Keratinocyte (primary cell): ENCODE data around the gene IGFALS. TPM values are rescaled to one million over a fixed set of nuclear protein-coding genes. Genes with fewer than 3 reads are reported as not detected.

Experiments used
- DNase-seq: peaks from one replicate; pipeline ENCODE4 v3.0.0-alpha.2; 2011; ENCODE audit warnings: low read depth, missing footprints, low spot score
- FAIRE-seq: peaks from 2 replicates; lab custom pipeline; 2011; peaks lifted over from hg19 to GRCh38; lab: Jason Lieb, UNC
- H2AFZ ChIP-seq: 2 replicates; pipeline ENCODE4 v1.6.0; 2012; ENCODE audit warnings: low read length, control low read depth, inconsistent platforms; ENCODE audit not compliant: control insufficient read depth
- H3K27ac ChIP-seq: 2 replicates; pipeline ENCODE4 v1.5.1; 2011; ENCODE audit warnings: low read length; ENCODE audit not compliant: control insufficient read depth, insufficient read depth
- H3K27me3 ChIP-seq: 3 replicates; pipeline ENCODE4 v1.6.0; 2011; ENCODE audit warnings: low read length; ENCODE audit not compliant: control insufficient read depth, insufficient read depth; ENCODE audit errors: extremely low read depth
- H3K36me3 ChIP-seq, 2 experiments: 2 replicates in 1 of 2; 3 replicates in 1 of 2; pipeline ENCODE4 v1.5.1; 2011; ENCODE audit warnings: low read length in 2 of 2, mild to moderate bottlenecking in 1 of 2; ENCODE audit not compliant: control insufficient read depth in 2 of 2, insufficient read depth in 2 of 2; ENCODE audit errors: extremely low read depth in 1 of 2
- H3K4me1 ChIP-seq: 3 replicates; pipeline ENCODE4 v1.5.1; 2011; ENCODE audit warnings: low read length; ENCODE audit not compliant: control insufficient read depth, insufficient read depth; ENCODE audit errors: extremely low read depth
- H3K4me2 ChIP-seq: 3 replicates; pipeline ENCODE4 v1.6.0; 2011; ENCODE audit warnings: low read depth, low read length; ENCODE audit not compliant: control insufficient read depth, insufficient read depth; ENCODE audit errors: extremely low read depth
- H3K4me3 ChIP-seq, 3 experiments: fragments of 200-600 bp in 1 of 3; sonication (generic) in 1 of 3; 2 replicates in 2 of 3; 3 replicates in 1 of 3; pipeline ENCODE4 v1.5.1; 2011 to 2016; ENCODE audit warnings: low read length in 3 of 3, mild to moderate bottlenecking in 3 of 3, control low read depth in 2 of 3, inconsistent platforms in 1 of 3, low read depth in 1 of 3, mixed read lengths in 1 of 3, mixed run types in 1 of 3, moderate library complexity in 1 of 3; ENCODE audit not compliant: control insufficient read depth in 2 of 3, insufficient read depth in 2 of 3; ENCODE audit errors: extremely low read depth in 1 of 3
- H3K79me2 ChIP-seq: 2 replicates; pipeline ENCODE4 v1.6.0; 2012; ENCODE audit warnings: low read length; ENCODE audit not compliant: control insufficient read depth, insufficient read depth
- H3K9ac ChIP-seq: 3 replicates; pipeline ENCODE4 v1.6.0; 2011; ENCODE audit warnings: low read length; ENCODE audit not compliant: control insufficient read depth, insufficient read depth; ENCODE audit errors: extremely low read depth
- H3K9me1 ChIP-seq: 3 replicates; pipeline ENCODE4 v1.6.0; 2011; ENCODE audit warnings: low read length; ENCODE audit not compliant: control insufficient read depth, insufficient read depth; ENCODE audit errors: extremely low read depth
- H3K9me3 ChIP-seq: 2 replicates; pipeline ENCODE4 v1.5.1; 2012; ENCODE audit warnings: low read depth, low read length; ENCODE audit not compliant: control insufficient read depth
- H4K20me1 ChIP-seq: 3 replicates; pipeline ENCODE4 v1.6.0; 2011; ENCODE audit warnings: low read length; ENCODE audit not compliant: control insufficient read depth, insufficient read depth; ENCODE audit errors: extremely low read depth
- CTCF ChIP-seq, 3 experiments: IDR thresholded peaks in 1 of 3; conservative IDR thresholded peaks in 1 of 3; optimal IDR thresholded peaks in 1 of 3; 2 replicates in 2 of 3; 3 replicates in 1 of 3; pipeline versions ENCODE3 to v1.5.1; 2011; ENCODE audit warnings: low read length in 3 of 3, mild to moderate bottlenecking in 3 of 3, moderate library complexity in 2 of 3, control low read depth in 1 of 3, inconsistent platforms in 1 of 3; ENCODE audit not compliant: insufficient read depth in 2 of 3; ENCODE audit errors: extremely low read depth in 1 of 3
- EZH2 ChIP-seq: IDR thresholded peaks from one replicate; pipeline ENCODE4 v1.6.1; 2012; ENCODE audit warnings: inconsistent platforms, mild to moderate bottlenecking, low read length, moderate library complexity
- dilution Hi-C: fragments of 300-500 bp; cut with MboI; formaldehyde crosslinking; loops from one replicate; pipeline ENCODE4 v1.7.0; 2020; ENCODE audit warnings: low sequenced_read_pairs; ENCODE audit not compliant: extremely low pct_ligation_motif_present
- polyA plus RNA-seq, 5 experiments: library from polyadenylated mRNA; depleted of rRNA in 3 of 5; stranded (reverse) in 3 of 5; stranded (forward) in 1 of 5; unstranded in 1 of 5; fragments of >200 nt; gene quantifications; 1 replicate in 1 of 5; 2 replicates in 3 of 5; 3 replicates in 1 of 5; pipeline versions ENCODE4 v1.2.1 to v1.2.3, GENCODE V29; 2011 to 2012; ENCODE audit warnings: missing spikeins in 2 of 5, low read depth in 1 of 5, low replicate concordance in 1 of 5

IGFALS gene
- polyA plus RNA-seq, 1 donor (not counting 4 experiments of a cell fraction or from before 2014, with no cell fraction given) = not detected

GRCh38 chr16:1784977-1785845, 8.3 kb downstream of the IGFALS start:
- peaks cover 3% of the 10 kb centered on the region for H4K20me1 ChIP-seq
- FAIRE-seq = no peak

GRCh38 chr16:1782408-1783264, 10.9 kb downstream of the IGFALS start, which contains the start of the genes NUBP2 and SPSB3:
Gene NUBP2, plus strand, starts transcription at chr16:1782960. Its CDS starts 61 bp downstream, at chr16:1783021.
Gene SPSB3, minus strand, starts transcription at chr16:1782571. Its CDS starts 1,088 bp downstream, at chr16:1781483.
- Histone ChIP-seq H3K4me2 (peak within 1 kb of the TSS; percentile 89), H3K79me2 (peaks cover 42% of the 10 kb centered on the region), H3K36me3 (peaks cover 7 to 8% of the 10 kb centered on the region in 2 experiments), H3K4me3 (peak within 1 kb of the TSS; percentile 86 to 92 (median 92)), H3K27ac (peak within 1 kb of the TSS; percentile 58), H3K4me1 (peaks cover 17% of the 10 kb centered on the region), H3K27me3 (no peaks in the 10 kb centered on the region), H3K9me3 (no peaks in the 10 kb centered on the region), H3K9me1 (peaks cover 4% of the 10 kb centered on the region), H2AFZ (peak within 1 kb of the TSS; percentile 56), H4K20me1 (no peaks in the 10 kb centered on the region), H3K9ac (peak within 1 kb of the TSS; percentile 81)
- FAIRE-seq (peak; percentile 98), DNase-seq (peak; percentile 99)
- TF ChIP-seq CTCF (optimal IDR thresholded peaks at IDR 0.05 in 1 of 3, IDR thresholded peaks at IDR 0.05 in 1 of 3, conservative IDR thresholded peaks at IDR 0.05 in 1 of 3; ENCODE audit: extremely low read depth in 1 of 3, insufficient read depth in 2 of 3, low read length in 3 of 3) = no peak
- TF ChIP-seq EZH2 = no peak
- dilution Hi-C loops = no loop called here

More at GRCh38 chr16:1784977-1785845, 8.3 kb downstream of the IGFALS start:
- H3K9ac ChIP-seq = no peak overlapping the region
- dilution Hi-C loops = no loop called here
- TF ChIP-seq EZH2 (no peak), CTCF (optimal IDR thresholded peaks at IDR 0.05 in 1 of 3, IDR thresholded peaks at IDR 0.05 in 1 of 3, conservative IDR thresholded peaks at IDR 0.05 in 1 of 3; ENCODE audit: extremely low read depth in 1 of 3, insufficient read depth in 2 of 3, low read length in 3 of 3) (no peak)
- H3K4me3 ChIP-seq = no peak overlapping the region
- no peak overlapping the region for H3K27ac ChIP-seq
- no peaks in the 10 kb centered on the region for H3K27me3 ChIP-seq
- no peak overlapping the region for H2AFZ ChIP-seq
- no peak overlapping the region for H3K4me2 ChIP-seq
- peaks cover 2 to 11% of the 10 kb centered on the region in 2 experiments for H3K36me3 ChIP-seq
- no peaks in the 10 kb centered on the region for H3K9me3 ChIP-seq
- H3K9me1 ChIP-seq = peaks cover 4% of the 10 kb centered on the region
- peaks cover 31% of the 10 kb centered on the region for H3K4me1 ChIP-seq
- no peak for DNase-seq
- H3K79me2 ChIP-seq = peaks cover 44% of the 10 kb centered on the region
